Nucleus accumbens (tissue), 56 donors: ENCODE measurements around the gene MYO5A.
"Not testable (repeated sequence)": the region's sequence is repeated elsewhere in the genome, so short reads cannot be mapped to it uniquely, and the experiment has no call there.

Experiments
- DNase-seq, 56 donors: peaks; one replicate each; lab custom pipeline; 2025; lab: John Stamatoyannopoulos, UW

The MYO5A gene

GRCh38 chr15:52546031-52546751 is 17.5 kb upstream of the MYO5A start:
- peak in 1 of 56 donors; percentile 12 for DNase-seq

DNA sequence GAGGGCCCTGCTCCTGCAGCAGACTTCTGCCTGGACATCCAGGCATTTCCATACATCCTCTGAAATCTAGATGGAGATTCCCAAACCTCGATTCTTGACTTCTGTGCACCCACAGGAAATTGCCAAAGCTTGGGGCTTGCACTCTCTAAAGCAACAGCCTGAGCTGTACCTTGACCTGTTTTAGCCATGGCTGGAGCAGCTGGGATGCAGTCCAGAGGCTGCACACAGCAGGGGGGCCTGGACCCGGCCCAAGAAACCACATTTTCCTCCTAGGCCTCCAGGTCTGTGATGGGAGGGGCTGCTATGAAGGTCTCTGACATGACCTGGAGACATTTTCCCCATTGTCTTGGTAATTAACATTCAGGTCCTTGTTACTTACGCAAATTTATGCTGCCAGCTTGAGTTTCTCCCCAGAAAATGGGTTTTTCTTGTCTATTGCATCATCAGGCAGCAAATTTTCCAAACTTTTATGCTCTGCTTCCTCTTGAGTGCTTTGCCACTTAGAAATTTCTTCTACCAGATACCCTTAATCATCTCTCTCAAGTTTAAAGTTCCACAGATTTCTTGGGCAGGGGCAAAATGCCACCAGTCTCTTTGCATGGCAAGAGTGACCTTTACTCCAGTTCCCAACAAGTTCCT is 11.8 kb upstream of the MYO5A start:
- no peak for DNase-seq

- DNase-seq = no peak
These were observed 8.8 kb upstream of the MYO5A start for GRCh38 chr15:52537459-52537858.

GRCh38 chr15:52532427-52532826 is 3.7 kb upstream of the MYO5A start:
- no peak for DNase-seq

DNA sequence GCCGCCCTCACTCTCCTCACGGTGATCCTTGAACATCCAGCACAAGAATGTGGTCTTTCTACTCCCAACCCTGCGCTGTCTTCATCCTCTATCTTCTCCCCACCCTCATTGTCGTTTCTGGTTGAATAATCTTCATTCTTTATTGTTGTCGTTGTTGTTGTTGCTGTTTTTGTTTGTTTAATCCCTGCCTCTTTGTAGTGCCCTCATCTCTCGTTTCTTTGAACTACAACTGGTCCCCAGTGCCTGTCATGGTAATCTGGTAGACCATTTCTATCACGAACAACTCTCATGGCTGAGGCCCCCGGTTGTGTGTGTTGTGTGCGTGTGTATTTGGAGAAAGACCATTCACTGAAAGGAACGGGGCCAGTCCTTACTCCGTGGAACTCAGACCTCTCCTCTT is 1.3 kb upstream of the MYO5A start:
- no peak for DNase-seq

- DNase-seq = peak in 17 of 56 donors; percentile 7 to 77 (median 53)
These were observed 753 bp upstream of the MYO5A start for GRCh38 chr15:52529341-52529924.

GRCh38 chr15:52527911-52528563 is 643 bp downstream of the MYO5A start:
- peak in 39 of 56 donors; percentile 20 to 72 (median 53) for DNase-seq

DNA sequence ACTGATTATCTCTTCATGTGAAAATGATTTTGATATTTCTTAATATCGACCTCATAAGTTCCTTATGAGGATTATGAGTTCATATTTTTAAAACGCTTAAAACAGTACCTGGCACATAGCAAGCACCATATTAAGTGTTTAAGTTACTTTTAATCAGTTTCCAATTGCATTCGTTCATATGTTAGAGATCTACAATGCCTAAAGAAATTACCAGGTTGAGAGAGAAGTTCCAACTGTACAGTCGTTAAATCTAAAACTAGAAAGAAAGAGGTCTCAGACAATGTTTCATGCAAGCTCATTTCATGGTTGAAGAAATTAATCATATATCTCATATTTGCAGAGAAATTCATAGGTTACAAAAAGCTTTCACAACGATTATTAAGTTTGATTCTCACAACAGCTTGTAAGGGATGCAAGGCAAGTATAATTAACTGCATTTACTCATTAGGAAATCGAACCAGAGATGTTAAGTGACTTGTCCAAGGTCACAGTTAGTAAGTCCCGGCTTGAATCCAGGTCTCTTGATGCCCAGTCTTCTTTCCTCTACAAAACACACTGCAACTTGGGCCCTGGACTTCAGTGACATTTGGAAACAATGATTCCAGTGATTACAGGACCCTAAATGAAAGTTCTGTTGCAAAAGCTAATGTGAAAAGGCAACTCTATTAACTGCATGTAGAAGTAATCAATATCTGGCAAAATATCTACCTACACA is 1.3 kb downstream of the MYO5A start:
- DNase-seq = no peak

- DNase-seq = no peak
These were observed 4.2 kb downstream of the MYO5A start for GRCh38 chr15:52524223-52525136.

- DNase-seq = no peak
These were observed 5.0 kb downstream of the MYO5A start for GRCh38 chr15:52523647-52524046.

- DNase-seq = no peak
These were observed 5.5 kb downstream of the MYO5A start for GRCh38 chr15:52523192-52523591.

DNA sequence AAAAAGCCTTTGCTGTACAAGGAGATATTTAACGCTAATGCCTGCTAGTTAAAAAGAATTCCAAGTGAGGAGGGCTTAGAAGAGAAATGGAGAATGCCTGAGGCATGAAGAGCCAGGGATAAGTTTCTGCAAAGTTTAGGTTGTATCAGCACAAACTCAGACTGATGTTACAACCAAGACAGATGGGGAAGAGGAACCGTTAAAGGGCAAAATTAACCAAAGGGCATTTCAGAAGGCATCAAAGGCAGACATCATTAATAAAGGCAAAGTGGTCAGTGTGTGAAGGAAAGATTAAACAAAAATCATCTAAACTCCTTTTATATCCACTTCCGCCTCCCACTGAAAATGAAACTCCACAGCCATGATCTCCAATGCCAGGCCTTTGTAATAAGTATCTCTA is 7.0 kb downstream of the MYO5A start:
- DNase-seq = no peak

GRCh38 chr15:52520421-52520820 is 8.3 kb downstream of the MYO5A start:
- DNase-seq = no peak

- DNase-seq = no peak
These were observed 10.0 kb downstream of the MYO5A start for GRCh38 chr15:52518487-52519371.

DNA sequence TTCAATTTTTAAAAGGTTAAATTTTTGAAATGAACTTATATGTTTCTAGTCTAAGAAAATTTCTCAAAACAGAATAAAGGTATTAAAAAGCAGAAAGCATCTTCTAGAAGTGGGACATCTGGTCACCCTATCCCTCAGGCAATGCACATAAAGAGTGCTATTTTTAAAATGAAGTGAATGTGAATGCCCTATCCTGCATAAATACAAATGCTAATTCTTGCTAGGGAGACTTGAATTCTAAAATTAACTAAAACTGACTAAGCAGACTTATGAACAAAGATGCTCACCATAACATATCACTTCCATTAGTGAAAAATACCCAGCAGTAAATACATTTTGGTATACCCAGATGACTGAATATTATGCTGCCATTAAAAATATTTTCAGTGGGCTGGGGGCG is 11.7 kb downstream of the MYO5A start:
- no peak for DNase-seq

DNA sequence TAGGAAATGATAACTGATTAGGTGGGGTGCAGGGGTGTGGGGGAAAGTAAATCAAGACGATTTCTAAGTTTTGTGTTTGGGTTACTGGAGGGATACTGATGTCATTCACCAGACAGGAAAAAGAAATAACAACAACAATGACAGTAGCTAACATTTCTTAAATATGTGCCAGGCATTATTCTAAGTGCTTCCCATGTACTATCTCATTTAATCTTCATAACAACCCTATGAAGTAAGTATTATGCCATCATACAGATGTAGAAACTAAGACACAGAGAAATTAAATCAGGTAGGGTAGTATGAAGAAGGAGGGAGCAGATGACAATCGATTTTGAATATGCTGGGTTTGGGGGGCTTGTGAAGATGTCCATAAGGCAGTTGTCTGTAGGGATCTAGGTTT is 13.3 kb downstream of the MYO5A start:
- no peak for DNase-seq

- DNase-seq = no peak
These were observed 14.2 kb downstream of the MYO5A start for GRCh38 chr15:52514482-52514881.

DNA sequence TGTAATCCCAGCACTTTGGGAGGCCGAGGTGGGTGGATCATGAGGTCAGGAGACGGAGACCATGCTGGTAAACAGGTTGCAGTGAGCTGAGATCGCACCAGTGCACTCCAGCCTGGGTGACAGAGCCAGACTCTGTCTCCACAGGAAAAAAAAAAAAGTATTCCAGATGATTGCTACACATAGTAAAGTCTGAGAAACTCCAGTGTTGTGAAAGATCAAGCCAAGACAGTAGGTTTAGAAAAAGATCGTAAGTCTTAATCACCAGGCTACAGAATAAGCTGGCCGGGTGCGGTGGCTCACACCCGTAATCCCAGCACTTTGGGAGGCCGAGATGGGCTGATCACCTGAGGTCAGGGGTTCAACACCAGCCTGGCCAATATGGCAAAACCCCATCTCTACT is 15.8 kb downstream of the MYO5A start:
- not testable (repeated sequence) for DNase-seq

GRCh38 chr15:52511084-52511483 is 17.6 kb downstream of the MYO5A start:
- no peak for DNase-seq
